ENCODE results near the gene PLEKHG4.

The PLEKHG4 gene

DNA sequence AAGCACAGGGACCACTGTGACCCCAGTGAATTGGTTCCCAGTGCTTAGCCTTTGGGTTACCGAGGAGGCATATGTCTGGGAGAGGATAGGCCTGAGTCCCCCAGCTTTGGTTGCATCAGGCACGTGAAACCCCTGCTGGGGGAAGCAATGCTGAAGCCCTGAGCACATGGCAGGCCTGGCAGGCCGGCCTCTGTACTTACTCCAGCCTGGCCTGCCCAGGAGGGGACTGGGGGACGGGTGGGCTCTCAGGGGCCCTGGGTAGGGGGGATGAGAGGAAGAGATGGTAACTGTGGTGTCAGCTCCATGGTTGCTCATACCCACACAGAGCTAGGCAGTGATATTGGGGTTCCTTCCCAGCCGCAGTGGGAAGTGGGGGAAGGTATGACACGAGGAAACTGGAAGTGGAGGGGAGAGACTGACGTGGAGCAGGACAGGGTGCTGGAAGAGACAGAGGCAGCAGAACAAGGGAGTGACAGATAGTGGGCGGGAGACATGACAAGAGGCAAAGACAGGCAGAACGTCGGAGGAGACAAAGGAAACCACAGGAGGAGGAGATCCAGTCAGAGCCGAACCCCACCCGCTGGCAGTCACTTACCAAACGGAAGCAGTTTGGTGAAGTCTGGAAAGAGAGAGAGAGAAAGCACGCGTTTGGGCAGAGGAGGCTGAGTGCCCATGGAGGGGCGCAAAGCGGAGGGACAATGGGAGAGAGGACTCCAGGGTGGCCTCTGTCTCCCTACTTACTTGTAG is 43.3 kb upstream of the PLEKHG4 start:
- TF ChIP-seq, protein P1, sequence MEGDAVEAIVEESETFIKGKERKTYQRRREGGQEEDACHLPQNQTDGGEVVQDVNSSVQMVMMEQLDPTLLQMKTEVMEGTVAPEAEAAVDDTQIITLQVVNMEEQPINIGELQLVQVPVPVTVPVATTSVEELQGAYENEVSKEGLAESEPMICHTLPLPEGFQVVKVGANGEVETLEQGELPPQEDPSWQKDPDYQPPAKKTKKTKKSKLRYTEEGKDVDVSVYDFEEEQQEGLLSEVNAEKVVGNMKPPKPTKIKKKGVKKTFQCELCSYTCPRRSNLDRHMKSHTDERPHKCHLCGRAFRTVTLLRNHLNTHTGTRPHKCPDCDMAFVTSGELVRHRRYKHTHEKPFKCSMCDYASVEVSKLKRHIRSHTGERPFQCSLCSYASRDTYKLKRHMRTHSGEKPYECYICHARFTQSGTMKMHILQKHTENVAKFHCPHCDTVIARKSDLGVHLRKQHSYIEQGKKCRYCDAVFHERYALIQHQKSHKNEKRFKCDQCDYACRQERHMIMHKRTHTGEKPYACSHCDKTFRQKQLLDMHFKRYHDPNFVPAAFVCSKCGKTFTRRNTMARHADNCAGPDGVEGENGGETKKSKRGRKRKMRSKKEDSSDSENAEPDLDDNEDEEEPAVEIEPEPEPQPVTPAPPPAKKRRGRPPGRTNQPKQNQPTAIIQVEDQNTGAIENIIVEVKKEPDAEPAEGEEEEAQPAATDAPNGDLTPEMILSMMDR (IDR thresholded peaks at IDR 0.05; ENCODE audit: insufficient read depth, missing control alignments) = no peak
- no peak for FAIRE-seq
- DNase-seq (ENCODE audit: insufficient read length, low spot score) = no peak

DNA sequence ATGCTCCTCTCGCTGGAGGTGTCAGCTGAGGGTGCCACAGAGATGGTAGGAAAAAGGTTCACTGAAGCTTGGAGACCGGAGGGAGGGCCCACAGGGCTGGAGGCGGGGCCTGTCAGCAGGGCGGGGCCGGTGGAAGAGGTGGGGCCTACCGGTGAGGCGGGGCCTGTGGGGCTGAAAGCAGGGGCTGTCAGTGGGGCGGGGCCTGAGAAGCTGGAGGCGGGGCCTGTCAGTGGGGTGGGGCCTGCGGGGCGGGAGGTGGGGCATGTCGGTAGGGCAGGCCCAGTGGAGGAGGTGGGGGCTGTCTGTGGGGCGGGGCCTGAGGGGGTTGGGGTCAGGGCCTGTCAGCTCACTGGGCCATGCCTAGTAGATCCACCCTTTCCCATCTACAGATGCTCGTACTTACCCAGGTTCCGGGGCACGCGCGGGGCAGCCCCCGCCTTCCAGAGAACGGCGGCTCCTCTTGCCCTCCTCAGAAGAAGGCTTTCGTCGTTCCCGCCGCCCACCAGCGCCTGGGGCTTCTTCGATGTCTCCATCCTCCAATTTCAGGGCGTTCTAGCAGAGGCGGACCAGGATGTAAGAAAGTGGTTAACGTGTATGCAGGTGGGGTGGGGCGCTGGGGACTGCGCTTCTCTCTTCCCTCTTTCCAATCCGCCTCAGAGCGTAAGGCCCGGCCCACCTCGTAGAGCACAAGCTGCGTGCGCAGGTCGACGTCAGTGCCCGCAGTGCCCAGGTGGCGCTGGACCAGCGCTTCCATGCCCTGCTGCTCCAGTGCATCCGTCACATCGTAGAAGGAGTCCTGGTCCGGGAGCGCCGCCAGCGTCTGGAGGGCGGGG is 42.6 kb upstream of the PLEKHG4 start:
- TF ChIP-seq, protein P1 (IDR thresholded peaks at IDR 0.05; ENCODE audit: insufficient read depth, missing control alignments) = no peak
- DNase-seq (ENCODE audit: insufficient read length, low spot score) (peak; percentile 35), FAIRE-seq (no peak)

DNA sequence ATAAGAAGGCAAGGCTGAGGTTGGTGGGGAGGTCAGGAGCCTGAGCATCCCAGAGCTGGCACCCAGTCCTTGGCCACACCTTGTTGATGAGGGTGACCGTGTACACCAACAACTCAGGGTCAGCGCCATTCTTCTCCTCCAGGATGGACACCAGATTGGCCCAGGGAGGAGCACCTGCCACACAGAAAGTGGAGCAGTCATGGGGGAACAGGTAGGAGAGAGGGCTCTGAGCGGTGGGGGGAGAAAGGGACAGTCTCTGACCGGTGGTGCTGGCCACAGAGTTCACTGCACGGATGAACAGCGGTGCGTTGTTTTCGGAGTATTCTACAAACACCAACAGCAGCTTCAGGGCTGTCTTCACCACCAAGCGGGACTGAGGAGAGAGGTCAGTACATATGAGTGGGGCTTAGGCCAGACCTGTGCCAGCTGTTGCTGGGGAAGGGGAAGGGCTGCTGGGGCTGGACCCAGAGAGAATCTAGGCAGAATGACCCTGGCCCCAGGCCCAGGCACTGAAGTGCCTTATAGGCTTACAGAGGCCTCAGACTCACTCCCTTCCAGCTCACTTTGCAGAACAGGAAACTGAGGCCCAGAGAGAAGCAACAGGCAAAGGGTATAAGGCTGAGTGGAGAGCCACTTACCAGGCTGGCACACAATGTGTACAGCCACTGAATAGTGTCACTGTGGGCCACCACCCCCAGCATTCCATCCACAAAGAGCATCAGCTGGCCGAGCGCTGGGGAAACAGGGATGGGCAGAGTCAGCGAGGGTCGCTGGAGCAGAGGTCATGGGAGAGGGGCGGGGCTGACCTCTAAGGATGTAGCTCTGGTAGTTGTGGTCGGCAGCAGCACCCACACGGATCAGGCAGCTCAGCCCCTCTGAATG is 41.7 kb upstream of the PLEKHG4 start:
- DNase-seq (ENCODE audit: insufficient read length, low spot score) = no peak
- FAIRE-seq = no peak
- TF ChIP-seq, protein P1 (IDR thresholded peaks at IDR 0.05; ENCODE audit: insufficient read depth, missing control alignments) = no peak

DNA sequence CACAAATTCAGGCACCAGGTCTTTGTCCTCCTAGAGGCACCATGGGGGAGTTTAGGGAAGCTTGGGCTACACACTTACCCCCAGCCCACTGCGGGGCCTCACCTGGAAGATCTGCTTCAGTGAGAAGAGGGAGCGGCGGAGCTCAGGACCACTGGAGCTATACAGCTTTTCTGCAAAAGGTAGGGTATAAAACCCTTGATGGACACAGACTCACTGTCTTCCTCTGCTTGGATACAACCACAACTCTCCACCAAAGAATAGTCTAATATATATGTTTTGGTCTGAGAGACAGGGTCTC is 41.1 kb upstream of the PLEKHG4 start:
- FAIRE-seq (no peak), DNase-seq (ENCODE audit: insufficient read length, low spot score) (no peak)
- TF ChIP-seq, protein P1 (IDR thresholded peaks at IDR 0.05; ENCODE audit: insufficient read depth, missing control alignments) = no peak

DNA sequence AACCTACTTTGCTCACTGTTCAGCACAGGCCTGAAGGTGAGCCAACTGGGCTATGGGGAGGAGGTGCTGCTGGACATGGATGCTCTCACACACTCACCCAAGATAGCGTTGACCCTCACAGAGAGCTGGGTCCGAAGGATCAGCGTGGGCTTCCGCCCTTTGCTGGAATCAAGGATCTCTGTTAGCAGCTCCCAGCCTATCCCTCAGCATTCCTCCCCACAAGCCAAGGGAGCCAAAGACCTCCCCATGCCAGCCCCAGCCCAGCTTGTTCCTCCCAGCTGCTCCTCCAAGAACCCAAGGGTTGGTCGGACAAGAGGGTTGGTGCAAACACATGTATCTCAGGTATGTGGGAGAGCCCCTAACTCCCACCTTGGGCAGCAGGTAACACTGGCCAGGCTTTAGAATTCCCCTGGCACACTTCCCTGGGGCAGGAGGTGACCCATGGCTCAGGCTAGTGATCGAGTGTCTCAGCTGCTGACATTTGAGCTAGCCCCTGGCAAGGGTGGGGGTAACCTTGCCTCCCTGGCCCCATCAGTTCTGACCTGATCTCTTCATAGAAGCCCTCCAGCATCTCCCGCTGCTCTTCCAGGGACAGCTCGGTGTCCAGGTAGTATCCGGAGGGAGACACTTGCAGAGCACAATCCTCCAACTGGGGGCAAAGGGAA is 40.4 kb upstream of the PLEKHG4 start:
- TF ChIP-seq, protein P1 (IDR thresholded peaks at IDR 0.05; ENCODE audit: insufficient read depth, missing control alignments) = no peak
- FAIRE-seq (no peak), DNase-seq (ENCODE audit: insufficient read length, low spot score) (no peak)

DNA sequence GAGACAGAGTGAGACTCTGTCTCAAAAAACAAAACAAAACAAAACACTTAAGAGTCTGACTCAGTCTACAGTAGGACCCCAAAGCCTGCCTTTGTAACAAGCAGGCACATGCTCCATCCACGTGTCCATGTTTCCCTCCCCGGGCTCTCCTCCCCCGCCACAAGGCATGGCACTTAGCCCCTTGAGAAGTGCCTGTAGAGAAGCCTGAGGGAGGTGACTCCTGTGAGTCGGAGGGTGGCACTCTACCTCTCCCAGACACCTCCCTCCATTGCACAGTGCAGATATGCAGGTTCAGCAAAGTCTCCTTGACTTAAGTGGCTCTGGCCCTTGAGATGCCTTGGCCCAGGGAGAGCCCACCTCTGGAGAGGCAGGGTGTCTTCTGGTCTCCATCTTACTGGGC is 38.8 kb upstream of the PLEKHG4 start:
- TF ChIP-seq, protein P1 (IDR thresholded peaks at IDR 0.05; ENCODE audit: insufficient read depth, missing control alignments) = no peak
- FAIRE-seq = no peak

More for the DNA sequence above, 38.8 kb upstream of the PLEKHG4 start:
- DNase-seq (ENCODE audit: insufficient read length, low spot score) = no peak

Measured in D721Med (cell line).